GM21423 (cell line): ENCODE measurements around the gene RND1.
A peak's percentile ranks its signal among the peaks of the same experiment; 100 is the strongest.
"Not testable (repeated sequence)": the region's sequence is repeated elsewhere in the genome, so short reads cannot be mapped to it uniquely, and the experiment has no call there.

Experiments used
- ATAC-seq: cut with Tn5 transposase; IDR thresholded peaks from one replicate; pipeline ENCODE4 v1.9.1; 2021; ENCODE audit warnings: mild to moderate bottlenecking, moderate library complexity; ENCODE audit not compliant: unreplicated experiment

Gene RND1

GRCh38 chr12:48869191-48869590 is 3.5 kb upstream of the RND1 start:
- no peak for ATAC-seq

- no peak for ATAC-seq
These were observed 2.8 kb upstream of the RND1 start for GRCh38 chr12:48868451-48868850.

- no peak for ATAC-seq
These were observed 512 bp upstream of the RND1 start for GRCh38 chr12:48866052-48866711.

GRCh38 chr12:48863291-48863690 is 2.4 kb downstream of the RND1 start:
- ATAC-seq: no peak

GRCh38 chr12:48862760-48863159 is 2.9 kb downstream of the RND1 start:
- no peak for ATAC-seq

- no peak for ATAC-seq
These were observed 4.6 kb downstream of the RND1 start for GRCh38 chr12:48861111-48861510.

GRCh38 chr12:48860236-48860635 is 5.4 kb downstream of the RND1 start:
- not testable (repeated sequence) for ATAC-seq

GRCh38 chr12:48859607-48860006 is 6.1 kb downstream of the RND1 start:
- no peak for ATAC-seq

GRCh38 chr12:48858043-48858442 is 7.6 kb downstream of the RND1 start:
- no peak for ATAC-seq

GRCh38 chr12:48857278-48857994 is 8.2 kb downstream of the RND1 start:
- ATAC-seq: no peak

- ATAC-seq: no peak
These were observed 9.3 kb downstream of the RND1 start for GRCh38 chr12:48856379-48856778.

- ATAC-seq: not testable (repeated sequence)
These were observed 10.7 kb downstream of the RND1 start for GRCh38 chr12:48854932-48855331.

GRCh38 chr12:48854488-48854887 is 11.2 kb downstream of the RND1 start:
- ATAC-seq: no peak

GRCh38 chr12:48852734-48853688 is 12.7 kb downstream of the RND1 start:
- ATAC-seq: peak; percentile 44

GRCh38 chr12:48851883-48852733 is 13.6 kb downstream of the RND1 start, which contains the start of gene DDX23:
DDX23 (minus strand) TSS chr12:48852163; CDS start chr12:48845782, 6,381 bp downstream.
- peak; percentile 94 for ATAC-seq

GRCh38 chr12:48842021-48842420 is 23.6 kb downstream of the RND1 start:
- not testable (repeated sequence) for ATAC-seq

- ATAC-seq: no peak
These were observed 27.6 kb downstream of the RND1 start for GRCh38 chr12:48838048-48838447.

GRCh38 chr12:48832321-48833060 is 33.2 kb downstream of the RND1 start:
- ATAC-seq: no peak

GRCh38 chr12:48831257-48831656 is 34.4 kb downstream of the RND1 start:
- ATAC-seq: no peak
